HG02610 (cell line): Measurements from ENCODE around the gene POU6F2.

ENCODE experiments used
- ATAC-seq: cut with Tn5 transposase; IDR thresholded peaks from one replicate; pipeline ENCODE4 v1.9.1; 2021; ENCODE audit warnings: mild to moderate bottlenecking, moderate library complexity; ENCODE audit not compliant: unreplicated experiment

Gene POU6F2

DNA sequence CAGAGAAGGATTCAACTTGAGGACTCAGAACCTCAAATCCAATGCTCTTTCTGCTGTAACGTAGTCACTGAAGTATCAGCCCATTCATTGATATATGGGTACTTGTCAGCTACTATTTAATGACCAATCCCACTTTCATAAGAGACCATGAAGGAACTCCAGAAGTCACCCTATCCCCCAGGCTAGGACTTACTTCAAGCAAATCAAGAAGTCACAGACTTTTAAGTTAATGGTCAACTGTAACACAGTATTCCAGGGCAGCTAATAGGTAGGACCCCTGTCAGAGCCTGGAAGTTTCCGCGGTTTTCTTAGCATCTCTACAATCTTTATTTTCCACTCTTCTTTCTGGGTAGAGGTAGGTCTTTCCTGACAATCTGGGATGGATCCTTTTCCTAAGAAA is 269.9 kb downstream of the POU6F2 start:
- ATAC-seq: no peak

DNA sequence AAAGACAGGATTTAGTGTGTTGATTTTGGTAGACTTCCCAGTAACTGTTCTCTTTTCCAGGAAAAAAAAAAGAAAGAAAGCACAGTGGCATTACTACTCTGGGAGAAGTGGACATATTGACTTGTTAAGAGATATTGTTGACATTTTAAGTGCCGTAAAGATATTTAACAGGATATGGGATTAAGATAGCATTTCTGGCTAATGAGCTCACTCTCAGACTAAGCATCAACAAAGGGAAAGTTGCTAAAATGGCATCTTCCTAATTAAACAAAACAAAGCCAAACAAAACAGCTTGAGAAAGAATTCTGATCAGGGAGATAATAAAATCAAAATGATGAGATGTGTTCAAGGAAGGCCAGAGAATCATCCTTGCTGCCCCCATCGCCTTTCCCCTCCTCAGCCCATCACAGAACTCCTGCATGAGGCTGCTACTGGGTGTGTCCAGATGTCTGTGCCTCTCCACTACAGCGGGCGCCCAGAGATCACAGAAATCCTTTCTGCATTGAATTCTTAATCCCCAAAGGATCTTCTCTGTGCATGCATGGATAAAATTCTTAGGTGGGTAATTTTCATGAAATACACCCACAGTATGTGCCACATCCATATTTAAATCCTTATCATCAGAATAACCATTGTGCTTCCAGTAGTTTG is 270.5 kb downstream of the POU6F2 start:
- no peak for ATAC-seq

DNA sequence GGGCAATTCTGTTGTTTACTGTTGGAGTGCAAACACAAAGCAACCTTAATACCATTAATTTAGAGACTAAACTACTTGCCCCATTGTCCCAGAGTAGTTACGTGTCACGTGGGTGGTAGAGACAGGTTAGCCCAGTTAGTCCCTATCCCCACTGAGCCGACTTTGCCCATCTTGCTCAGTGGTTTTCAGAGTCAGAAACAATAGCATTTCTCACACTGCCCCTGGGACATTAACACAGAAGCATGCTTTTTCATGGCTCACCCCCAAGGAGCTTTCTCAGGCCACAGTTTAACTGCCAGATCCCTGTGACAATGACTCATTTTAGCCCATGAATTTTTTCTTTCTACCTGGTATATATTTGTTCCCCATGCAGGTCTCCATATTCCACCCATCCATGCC is 271.0 kb downstream of the POU6F2 start:
- ATAC-seq: no peak

DNA sequence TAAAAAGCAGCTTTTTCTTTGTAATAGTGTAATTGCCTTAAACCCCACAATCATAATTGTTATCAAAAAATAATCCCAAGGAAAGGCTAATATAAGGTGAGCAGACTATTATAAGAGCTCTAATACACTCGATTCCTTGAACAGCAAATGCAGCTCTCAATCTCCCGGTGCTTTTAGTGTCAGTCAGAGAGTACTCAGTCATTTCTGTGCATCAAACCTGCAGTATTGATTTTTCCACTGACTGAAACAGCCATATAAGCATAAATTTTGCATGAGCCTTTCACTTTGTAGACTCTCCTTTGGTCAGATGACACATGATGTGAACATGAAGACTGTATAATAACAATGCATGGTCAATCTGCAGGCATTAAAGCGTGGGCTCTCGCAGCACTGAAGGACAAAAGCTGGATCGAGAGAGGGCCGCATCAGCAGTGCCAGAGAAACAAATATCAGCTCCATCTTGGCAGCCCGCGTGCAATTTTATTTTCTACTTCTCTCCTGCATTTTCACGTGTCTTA is 272.0 kb downstream of the POU6F2 start:
- ATAC-seq: no peak

DNA sequence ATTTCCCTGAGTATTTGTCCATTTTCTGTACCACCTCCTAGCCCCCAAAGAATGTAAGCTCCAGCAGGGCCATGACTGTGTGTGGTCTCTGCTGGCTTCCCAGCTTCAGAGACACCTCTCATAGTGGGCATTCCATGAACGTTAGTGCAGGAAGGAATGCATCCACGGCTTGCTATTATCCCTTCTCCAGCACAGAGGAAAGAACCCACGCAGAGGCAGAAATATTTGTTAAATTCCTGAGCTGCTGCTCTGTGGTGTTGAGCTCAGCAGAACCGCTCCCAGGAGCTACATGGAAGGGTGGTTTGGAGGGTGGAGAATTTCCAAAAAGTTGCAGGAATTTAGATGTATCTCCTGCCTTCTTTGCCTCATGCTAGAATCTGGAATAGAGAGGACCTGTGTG is 275.2 kb downstream of the POU6F2 start:
- no peak for ATAC-seq

DNA sequence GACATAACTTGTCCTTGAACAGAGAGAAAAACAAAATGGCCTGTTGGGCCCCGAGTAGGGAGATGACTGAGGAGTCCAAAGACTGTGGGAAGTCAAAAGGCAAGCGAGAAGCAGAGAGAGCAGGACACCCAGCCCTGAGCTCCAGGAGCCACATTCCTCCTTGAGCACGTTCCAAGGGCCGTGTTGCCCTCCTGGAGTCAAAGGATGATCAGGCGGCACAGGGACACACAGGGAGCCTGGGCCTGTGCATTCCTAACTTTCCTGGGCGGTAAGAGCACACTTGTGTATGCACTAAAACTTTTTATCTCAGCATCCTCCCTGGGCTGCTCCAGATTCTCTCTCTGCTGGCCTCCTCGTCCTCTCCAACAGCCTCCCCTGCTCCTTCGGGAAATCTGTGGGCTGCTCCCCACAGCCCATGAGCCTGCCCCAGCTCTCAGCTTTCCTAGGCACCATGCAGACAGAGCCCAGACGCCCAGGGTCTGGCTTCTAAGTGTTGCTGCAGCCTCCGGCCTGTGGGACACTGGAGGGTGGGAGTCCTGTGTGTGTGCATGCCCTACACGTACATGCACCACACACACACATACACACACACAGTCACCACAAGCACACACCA is 281.8 kb downstream of the POU6F2 start:
- no peak for ATAC-seq

DNA sequence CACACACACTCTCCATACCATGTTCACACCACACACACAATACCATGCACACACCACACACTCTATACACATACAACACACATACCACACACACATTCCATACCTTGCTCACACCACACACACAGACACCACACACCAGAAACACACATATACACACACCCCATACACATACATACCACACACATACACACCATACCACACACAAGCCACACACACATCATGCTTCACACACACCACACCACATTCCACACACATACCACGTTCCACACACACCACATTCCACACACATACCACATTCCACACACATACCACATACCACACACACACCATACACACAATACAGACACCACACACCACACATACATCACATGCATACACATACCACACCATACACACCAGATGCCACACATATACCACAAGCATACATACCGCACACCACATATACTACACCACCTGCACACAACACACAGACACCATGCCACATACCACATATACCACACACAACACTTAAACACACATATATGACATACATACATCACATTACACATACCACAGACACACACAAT is 282.7 kb downstream of the POU6F2 start:
- no peak for ATAC-seq

DNA sequence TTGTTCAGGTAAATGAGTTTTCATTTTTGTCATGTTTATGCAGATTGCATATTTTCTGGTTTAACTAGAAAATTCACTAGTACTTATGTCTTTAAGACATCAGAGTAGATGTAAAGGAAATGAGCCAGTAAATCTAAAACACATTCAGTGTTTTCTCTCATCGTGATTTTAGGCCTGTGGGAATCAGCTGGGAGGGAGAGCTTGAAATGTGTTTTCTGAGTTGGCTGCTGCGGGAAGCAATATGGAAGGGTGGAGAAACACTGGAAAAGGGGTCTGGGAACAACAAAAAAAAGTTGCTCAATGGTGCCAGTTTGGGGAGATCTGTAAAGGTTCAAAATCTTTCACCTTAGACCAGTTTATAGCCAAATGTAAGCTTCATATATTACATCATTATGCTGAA is 284.1 kb downstream of the POU6F2 start:
- no peak for ATAC-seq

DNA sequence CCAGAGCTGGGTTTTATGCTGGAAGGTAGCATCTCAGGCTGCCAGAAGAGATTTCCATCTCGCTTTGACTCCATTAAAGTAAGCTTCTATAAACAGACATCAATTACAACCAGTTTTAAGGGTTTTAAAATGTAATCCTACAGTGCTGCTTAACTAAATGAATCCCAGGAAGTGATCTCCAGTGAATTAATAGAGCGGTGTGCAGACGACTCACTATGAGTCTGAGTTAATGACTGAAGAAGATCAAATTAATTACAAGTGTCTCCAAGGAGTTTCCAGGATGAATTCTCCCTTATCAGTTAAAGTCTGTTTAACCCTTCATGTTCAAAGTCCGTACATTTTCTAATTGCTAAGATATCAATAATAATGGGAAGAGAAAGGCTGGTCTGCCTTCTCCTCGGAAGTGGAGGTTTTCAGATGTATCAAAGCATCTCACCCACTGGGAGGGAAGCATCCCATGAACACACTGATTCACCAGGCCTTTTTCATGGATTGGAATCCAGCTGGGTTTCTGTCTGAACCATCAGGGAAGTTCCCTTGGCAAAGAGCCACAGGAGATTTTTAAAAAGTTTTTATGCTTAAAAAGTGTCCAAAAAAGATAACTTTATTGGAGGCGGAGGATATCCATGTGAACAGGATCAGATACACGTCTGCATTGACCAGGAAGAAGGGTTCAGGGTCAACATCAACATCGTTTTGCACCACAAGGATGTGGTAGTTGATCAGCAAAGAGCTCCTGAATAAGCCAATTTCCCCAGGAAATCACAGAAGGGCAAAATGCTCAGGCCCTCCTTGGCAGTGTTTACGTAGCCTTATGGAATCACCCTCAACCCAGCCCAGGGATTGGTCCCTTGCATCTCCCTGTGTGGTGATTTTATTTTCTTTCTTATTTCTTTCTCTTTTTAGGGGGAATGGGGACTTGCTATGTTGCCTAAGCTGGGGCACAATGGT is 288.2 kb downstream of the POU6F2 start:
- no peak for ATAC-seq

DNA sequence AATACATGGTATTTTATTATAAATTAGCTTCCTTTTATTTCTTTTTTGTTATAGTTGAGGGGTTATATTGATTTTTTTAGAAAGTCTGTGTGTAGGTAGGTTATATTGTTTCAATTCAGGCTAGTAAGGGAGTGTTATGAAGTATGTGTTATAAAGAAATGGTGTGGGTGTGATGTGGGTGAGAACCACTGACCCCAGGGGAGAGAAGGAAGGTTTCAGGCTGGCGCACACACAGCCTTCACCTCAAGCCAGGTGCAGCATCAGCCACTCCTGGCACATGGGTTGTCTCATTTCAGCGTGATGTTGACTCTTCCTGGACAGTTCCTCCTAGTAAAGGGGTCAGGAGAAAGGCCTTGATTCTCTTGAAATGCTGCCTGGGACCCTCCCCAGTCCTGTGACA is 291.3 kb downstream of the POU6F2 start:
- no peak for ATAC-seq

DNA sequence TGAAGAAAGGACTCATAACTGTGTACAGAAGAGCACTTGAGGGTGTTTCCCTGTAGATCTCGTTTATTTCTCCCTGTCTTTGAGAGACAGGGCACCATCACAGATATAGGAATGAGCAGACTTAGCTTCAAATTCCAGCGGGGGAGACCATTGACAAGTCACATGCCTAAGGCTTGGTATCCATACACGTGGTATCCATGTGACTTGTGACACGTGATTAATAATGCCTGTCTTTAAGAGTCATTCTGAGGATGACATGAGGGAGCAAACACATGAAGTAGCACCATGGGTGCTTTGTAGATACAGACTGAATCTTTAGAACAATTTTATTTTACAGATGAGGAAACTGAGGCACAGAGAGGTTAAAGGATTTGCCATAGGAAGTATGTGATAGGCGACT is 292.3 kb downstream of the POU6F2 start:
- no peak for ATAC-seq

DNA sequence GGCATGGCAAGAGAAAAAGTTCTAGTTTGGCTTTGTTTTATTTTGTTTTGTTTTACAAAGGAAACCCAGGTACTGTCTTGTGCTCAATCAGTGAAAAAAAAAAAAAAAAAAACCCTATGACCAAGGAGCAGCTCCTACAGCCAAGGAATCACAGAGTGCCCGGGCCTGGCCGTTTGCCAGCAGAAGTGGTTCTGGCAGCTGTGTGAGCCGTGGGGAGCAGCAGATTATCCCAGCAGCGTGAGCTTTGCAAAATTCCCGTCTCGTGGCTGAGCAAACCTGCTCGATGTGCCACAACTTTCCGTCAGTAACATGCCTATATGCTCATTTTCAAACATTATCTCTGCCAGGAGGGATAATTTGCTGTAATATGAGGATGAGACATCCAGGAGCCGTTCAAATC is 293.7 kb downstream of the POU6F2 start:
- ATAC-seq: no peak

DNA sequence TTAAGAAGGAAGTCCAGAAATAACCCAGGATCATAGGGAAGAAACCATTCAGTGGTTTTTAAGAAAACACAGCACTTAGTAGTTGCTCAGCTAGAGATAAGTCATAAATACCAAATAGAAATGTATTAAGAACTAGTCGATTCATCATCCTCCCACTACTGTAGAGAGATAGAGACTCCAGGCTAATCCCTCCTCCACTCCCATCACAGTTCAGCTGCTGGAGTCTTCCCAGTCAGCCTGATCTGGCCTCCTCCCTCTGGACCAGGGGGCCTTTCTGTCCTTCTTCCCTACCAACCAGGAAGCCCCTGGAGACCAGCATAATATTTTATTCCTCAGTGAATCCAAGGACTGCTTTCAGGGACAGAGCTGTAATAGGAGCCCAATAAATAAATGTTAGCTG is 294.4 kb downstream of the POU6F2 start:
- ATAC-seq: no peak

DNA sequence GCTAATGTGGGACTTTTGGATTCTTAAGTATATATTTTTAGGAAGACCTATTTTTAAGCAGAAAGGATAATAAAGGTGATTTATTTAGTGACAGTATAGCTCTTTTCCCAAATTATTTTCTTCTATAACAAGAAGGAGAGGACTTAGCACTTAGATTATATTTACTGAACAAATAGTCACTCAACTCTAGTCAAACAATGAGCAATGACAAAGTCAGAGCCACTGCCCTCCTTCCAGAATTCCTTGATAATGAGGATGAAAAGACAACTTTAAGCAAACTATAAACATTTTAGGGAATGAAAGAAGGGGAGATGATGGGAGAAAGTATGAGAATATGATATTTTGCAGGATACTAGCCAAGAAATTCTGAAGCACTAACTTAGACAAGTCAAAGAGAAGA is 295.0 kb downstream of the POU6F2 start:
- no peak for ATAC-seq

DNA sequence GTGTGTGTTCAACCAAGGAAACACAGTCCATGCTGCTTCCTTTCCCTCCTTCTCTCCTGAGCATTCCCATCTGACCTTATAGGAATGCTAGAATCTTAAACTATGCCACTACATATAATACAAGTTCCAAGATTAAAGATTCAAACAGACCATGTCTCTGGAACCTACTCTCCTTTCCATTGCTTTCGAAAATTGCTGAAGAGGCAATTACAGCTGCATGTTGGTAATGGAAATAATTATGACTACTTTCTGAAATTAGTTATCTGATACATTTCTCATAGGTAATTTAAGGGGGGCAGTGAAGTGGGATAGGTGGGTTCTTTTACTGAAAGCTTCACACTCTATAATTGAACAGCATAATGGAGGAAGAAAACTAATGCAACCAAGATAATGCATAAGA is 302.6 kb downstream of the POU6F2 start:
- no peak for ATAC-seq

DNA sequence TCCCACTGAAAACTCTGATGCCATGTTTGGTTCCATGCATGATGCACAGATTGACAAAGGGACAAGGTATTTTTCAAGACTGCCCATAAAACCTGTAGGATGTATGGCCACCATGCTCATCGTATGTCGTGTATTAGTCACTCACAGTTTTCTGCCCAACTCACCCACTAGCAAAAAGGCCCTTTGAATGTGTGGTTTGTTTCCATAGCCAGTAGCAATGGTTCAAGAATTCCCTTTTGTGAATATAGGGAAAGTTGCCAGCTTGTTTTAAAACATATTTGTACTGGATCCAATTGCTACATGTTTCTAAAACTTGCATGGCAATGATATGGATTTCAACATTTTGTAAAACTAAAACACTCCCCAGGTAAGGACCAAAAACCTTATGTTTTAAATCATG is 307.5 kb downstream of the POU6F2 start:
- no peak for ATAC-seq

DNA sequence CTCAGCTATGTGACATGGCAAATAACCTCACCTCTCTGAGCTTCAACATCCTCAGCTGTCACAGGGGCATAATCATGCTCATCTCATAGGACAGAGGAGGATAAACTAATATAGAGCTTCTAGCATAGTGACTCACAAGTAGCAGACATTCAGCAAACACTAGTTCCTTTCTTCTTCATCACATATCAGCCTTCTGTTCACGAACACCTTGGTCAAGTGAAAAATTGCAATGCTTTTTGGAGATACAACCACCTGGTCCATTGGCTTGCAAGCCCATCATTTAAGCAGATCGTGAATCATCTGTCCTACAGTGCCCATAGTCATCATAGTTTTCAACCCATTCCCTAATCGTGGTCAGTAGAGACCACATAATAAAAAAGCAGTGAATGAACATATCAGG is 310.6 kb downstream of the POU6F2 start:
- no peak for ATAC-seq

DNA sequence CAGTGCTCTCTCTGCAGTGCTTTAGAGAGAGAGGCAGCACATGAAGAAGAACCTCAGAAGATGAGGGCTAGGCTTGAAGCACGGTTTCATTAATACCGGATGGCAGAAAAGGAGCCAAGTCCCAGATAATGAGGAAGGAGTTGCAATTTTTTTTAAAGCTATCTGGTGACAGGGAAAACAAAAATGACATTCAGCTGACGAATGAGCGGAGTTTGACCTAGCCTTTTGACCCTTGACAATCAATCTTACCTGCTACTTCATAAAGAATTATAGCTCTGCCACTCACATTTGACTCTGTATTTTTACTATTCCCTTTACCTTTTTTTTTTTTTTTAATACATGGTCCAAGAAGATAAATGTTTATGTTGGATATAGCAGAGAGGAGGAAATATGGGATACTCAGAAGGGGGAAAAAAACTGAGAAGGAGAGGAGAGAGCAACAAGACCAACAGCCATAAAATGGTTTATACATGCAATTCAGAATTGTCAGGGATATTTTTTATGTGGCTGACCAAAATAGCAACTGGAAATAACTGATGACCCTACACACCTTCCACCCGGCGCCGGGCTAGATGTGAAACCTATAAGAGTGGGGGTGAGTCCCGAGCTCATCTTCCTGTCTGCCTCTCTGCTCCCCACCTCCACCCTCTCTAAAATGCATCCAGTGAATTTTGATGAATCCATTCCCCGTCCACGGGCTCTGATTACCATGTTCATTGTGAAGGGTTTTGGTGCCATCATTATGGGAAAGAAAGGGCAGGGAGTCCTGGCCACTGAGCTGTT is 314.1 kb downstream of the POU6F2 start:
- no peak for ATAC-seq

DNA sequence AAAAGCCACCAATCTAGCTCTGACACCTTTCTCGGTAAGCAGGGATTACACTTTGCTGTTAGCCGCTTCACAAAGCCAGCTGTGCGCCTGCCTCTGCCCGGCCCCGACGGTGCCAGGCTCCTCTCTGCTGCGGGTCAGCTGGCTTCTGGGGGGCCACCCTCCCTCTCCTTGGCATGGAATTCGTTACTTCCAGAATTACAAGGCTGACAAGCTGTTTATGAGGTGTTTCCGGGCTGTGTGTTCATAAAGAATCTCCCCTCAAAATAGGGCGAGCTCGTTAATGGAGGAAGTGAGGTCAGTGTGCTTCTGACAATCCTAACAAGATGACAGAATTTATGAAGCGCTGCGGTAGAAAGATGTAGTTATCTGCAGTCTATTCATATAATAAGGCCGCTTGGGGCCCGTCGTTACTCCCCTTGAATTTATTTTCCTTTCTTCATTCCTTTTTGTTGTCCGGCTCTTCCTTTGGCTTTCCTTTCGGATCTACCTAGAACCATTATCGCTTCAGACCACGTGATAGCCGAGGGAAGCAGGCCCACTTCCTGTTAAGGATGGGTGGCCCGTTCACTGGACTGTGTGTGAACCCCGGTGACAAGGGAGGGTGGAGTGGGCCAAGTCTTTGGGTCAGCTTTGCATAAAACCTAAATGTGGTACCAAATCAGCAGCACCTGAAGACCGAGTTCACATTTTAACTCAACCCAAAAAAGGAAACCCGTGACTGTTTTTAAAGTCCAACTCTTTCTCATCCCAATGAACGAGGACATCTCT is 315.5 kb downstream of the POU6F2 start:
- ATAC-seq: no peak

DNA sequence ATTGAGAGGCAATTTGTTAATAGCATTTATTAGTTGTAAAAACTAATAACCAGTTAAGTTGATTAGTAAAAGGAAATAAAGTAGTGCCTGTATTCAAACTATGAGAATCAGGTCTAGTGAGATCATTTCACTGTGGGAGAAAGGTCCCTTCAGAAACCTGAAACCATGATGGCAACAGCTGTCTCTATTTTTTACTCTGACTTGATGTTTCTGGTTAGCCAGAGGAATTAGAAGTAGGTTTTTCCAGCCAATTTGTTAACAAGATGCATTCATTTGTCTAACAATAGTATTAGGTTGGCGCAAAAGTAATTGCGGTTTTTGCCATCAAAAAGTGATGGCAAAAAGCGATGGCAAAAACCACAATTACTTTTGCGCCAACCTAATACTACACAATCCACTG is 316.3 kb downstream of the POU6F2 start:
- ATAC-seq: no peak
